ENCODE measurements around the gene FRMPD4.

The FRMPD4 gene

GRCh38 chrX:12390301-12390700 is 252.0 kb downstream of the FRMPD4 start:
- DNase-seq (ENCODE audit: low spot score) = no peak
- TF ChIP-seq CTCF (IDR thresholded peaks at IDR 0.05; ENCODE audit: borderline replicate concordance, control extremely low read depth, extremely low read depth, insufficient read depth, missing control alignments) = no peak
- in situ Hi-C loops (cut with MboI; ENCODE audit: low sequenced_read_pairs, unreplicated experiment) = no loop called here

- no peak for TF ChIP-seq CTCF (IDR thresholded peaks at IDR 0.05; ENCODE audit: borderline replicate concordance, control extremely low read depth, extremely low read depth, insufficient read depth, missing control alignments)
- in situ Hi-C loops (cut with MboI; ENCODE audit: low sequenced_read_pairs, unreplicated experiment) = no loop called here
- DNase-seq (ENCODE audit: low spot score) = no peak
Observed at GRCh38 chrX:12396584-12396983, 258.3 kb downstream of the FRMPD4 start.

- in situ Hi-C loops (cut with MboI; ENCODE audit: low sequenced_read_pairs, unreplicated experiment) = no loop called here
- DNase-seq (ENCODE audit: low spot score) = no peak
- TF ChIP-seq CTCF (IDR thresholded peaks at IDR 0.05; ENCODE audit: borderline replicate concordance, control extremely low read depth, extremely low read depth, insufficient read depth, missing control alignments) = no peak
Observed at GRCh38 chrX:12400218-12400617, 261.9 kb downstream of the FRMPD4 start.

- TF ChIP-seq CTCF (IDR thresholded peaks at IDR 0.05; ENCODE audit: borderline replicate concordance, control extremely low read depth, extremely low read depth, insufficient read depth, missing control alignments) = no peak
- DNase-seq (ENCODE audit: low spot score) = no peak
- in situ Hi-C loops (cut with MboI; ENCODE audit: low sequenced_read_pairs, unreplicated experiment) = no loop called here
Observed at GRCh38 chrX:12401252-12401651, 263.0 kb downstream of the FRMPD4 start.

- no peak for TF ChIP-seq CTCF (IDR thresholded peaks at IDR 0.05; ENCODE audit: borderline replicate concordance, control extremely low read depth, extremely low read depth, insufficient read depth, missing control alignments)
- DNase-seq (ENCODE audit: low spot score) = no peak
- in situ Hi-C loops (cut with MboI; ENCODE audit: low sequenced_read_pairs, unreplicated experiment) = no loop called here
Observed at GRCh38 chrX:12403474-12404082, 265.3 kb downstream of the FRMPD4 start.

GRCh38 chrX:12405306-12405705 is 267.0 kb downstream of the FRMPD4 start:
- in situ Hi-C loops (cut with MboI; ENCODE audit: low sequenced_read_pairs, unreplicated experiment) = no loop called here
- DNase-seq (ENCODE audit: low spot score) = no peak
- no peak for TF ChIP-seq CTCF (IDR thresholded peaks at IDR 0.05; ENCODE audit: borderline replicate concordance, control extremely low read depth, extremely low read depth, insufficient read depth, missing control alignments)
